ENCODE data around the gene SEZ6L2. TPM values are rescaled to one million over a fixed set of nuclear protein-coding genes. Genes with fewer than 3 reads are reported as not detected.

The SEZ6L2 gene
- total RNA-seq, 2 experiments from 2014 or later = 0.11 to 0.13 TPM

- ChIA-PET CTCF (interaction anchor here (0.6 to 2.0 kb wide), 5 partner anchors 21 to 173 kb away, joined by 3 to 7 read pairs (median 3); no protein-coding TSS in a partner anchor), POLR2A (no interaction called here)
Measured at GRCh38 chr16:29864205-29864604, 35.1 kb downstream of the SEZ6L2 start.

- ChIA-PET CTCF (interaction anchor here (0.6 to 2.0 kb wide), 6 partner anchors 44 to 187 kb away, joined by 3 to 5 read pairs (median 3); partner anchors contain the start of genes KCTD13 and MVP), POLR2A (interaction anchor here (0.6 kb wide), 1 partner anchor 55 kb away, joined by 3 read pairs; no protein-coding TSS in a partner anchor)
Measured at GRCh38 chr16:29863669-29863984, 35.7 kb downstream of the SEZ6L2 start.

- ChIA-PET CTCF (interaction anchor here (0.6 to 2.0 kb wide), 6 partner anchors 43 to 187 kb away, joined by 3 to 5 read pairs (median 3); partner anchors contain the start of genes KCTD13 and MVP), POLR2A (interaction anchor here (0.6 kb wide), 1 partner anchor 55 kb away, joined by 3 read pairs; no protein-coding TSS in a partner anchor)
Measured at GRCh38 chr16:29862884-29863668, 36.3 kb downstream of the SEZ6L2 start, which contains the start of gene CDIPT. Gene CDIPT (minus strand): TSS chr16:29863226. CDS start chr16:29862857, 369 bp downstream.

- ChIA-PET CTCF (interaction anchor here (0.8 to 2.0 kb wide), 6 partner anchors 11 to 171 kb away, joined by 3 to 7 read pairs (median 4); partner anchors contain the start of genes KCTD13 and MVP), POLR2A (no interaction called here)
Measured at GRCh38 chr16:29862383-29862883, 36.9 kb downstream of the SEZ6L2 start.

- CTCF ChIA-PET = no interaction called here
- POLR2A ChIA-PET = no interaction called here
Measured at GRCh38 chr16:29860218-29860617, 39.1 kb downstream of the SEZ6L2 start.

GRCh38 chr16:29858974-29859373, 40.4 kb downstream of the SEZ6L2 start:
- POLR2A ChIA-PET = interaction anchor here (0.5 kb wide), 1 partner anchor 854 kb away, joined by 3 read pairs; no protein-coding TSS in a partner anchor
- CTCF ChIA-PET = no interaction called here

GRCh38 chr16:29858149-29858849, 41.1 kb downstream of the SEZ6L2 start:
- ChIA-PET POLR2A (interaction anchor here (0.5 to 0.6 kb wide), 3 partner anchors 139 to 855 kb away, joined by 3 to 6 read pairs (median 4); no protein-coding TSS in a partner anchor), CTCF (interaction anchor here (0.7 to 1.2 kb wide), 2 partner anchors 10 to 160 kb away, joined by 4 to 5 read pairs; no protein-coding TSS in a partner anchor)

GRCh38 chr16:29857133-29857760, 42.1 kb downstream of the SEZ6L2 start:
- CTCF ChIA-PET = interaction anchor here (0.6 to 1.2 kb wide), 3 partner anchors 9 to 184 kb away, joined by 4 to 5 read pairs (median 5); no protein-coding TSS in a partner anchor
- POLR2A ChIA-PET = no interaction called here

GRCh38 chr16:29854520-29855100, 44.7 kb downstream of the SEZ6L2 start:
- POLR2A ChIA-PET = no interaction called here
- CTCF ChIA-PET = no interaction called here

GRCh38 chr16:29852654-29853053, 46.7 kb downstream of the SEZ6L2 start:
- ChIA-PET CTCF (no interaction called here), POLR2A (no interaction called here)

GRCh38 chr16:29850998-29851397, 48.4 kb downstream of the SEZ6L2 start:
- CTCF ChIA-PET = interaction anchor here (0.7 to 1.6 kb wide), 5 partner anchors 10 to 204 kb away, joined by 3 to 5 read pairs (median 3); no protein-coding TSS in a partner anchor
- POLR2A ChIA-PET = interaction anchor here (0.6 to 0.7 kb wide), 3 partner anchors 79 to 647 kb away, joined by 3 to 8 read pairs (median 6); no protein-coding TSS in a partner anchor

GRCh38 chr16:29849505-29849904, 49.8 kb downstream of the SEZ6L2 start:
- ChIA-PET CTCF (interaction anchor here (0.6 to 3.8 kb wide), 21 partner anchors 10 to 207 kb away, joined by 3 to 37 read pairs (median 6); partner anchors contain the start of genes KIF22, MVP and TLCD3B), POLR2A (no interaction called here)

- POLR2A ChIA-PET = interaction anchor here (0.9 to 1.2 kb wide), 4 partner anchors 19 to 41 kb away, joined by 3 to 7 read pairs (median 4); partner anchors contain the start of gene PAGR1
- CTCF ChIA-PET = interaction anchor here (0.5 to 3.8 kb wide), 49 partner anchors 9 to 206 kb away, joined by 3 to 37 read pairs (median 4); partner anchors contain the start of genes ASPHD1, C16orf54, C16orf92 and KIF22
Measured at GRCh38 chr16:29848420-29849297, 50.7 kb downstream of the SEZ6L2 start.

- ChIA-PET CTCF (interaction anchor here (0.8 to 1.1 kb wide), 3 partner anchors 18 to 144 kb away, joined by 3 to 4 read pairs (median 4); no protein-coding TSS in a partner anchor), POLR2A (no interaction called here)
Measured at GRCh38 chr16:29845656-29846055, 53.7 kb downstream of the SEZ6L2 start.

- CTCF ChIA-PET = interaction anchor here (0.7 to 1.0 kb wide), 2 partner anchors 17 to 144 kb away, joined by 3 to 4 read pairs; no protein-coding TSS in a partner anchor
- POLR2A ChIA-PET = no interaction called here
Measured at GRCh38 chr16:29844575-29845331, 54.6 kb downstream of the SEZ6L2 start.

- POLR2A ChIA-PET = no interaction called here
Measured at GRCh38 chr16:29843931-29844330, 55.4 kb downstream of the SEZ6L2 start.

More at GRCh38 chr16:29843931-29844330, 55.4 kb downstream of the SEZ6L2 start:
- CTCF ChIA-PET = no interaction called here

Data from activated CD8-positive, alpha-beta memory T cell treated with anti-CD3 and anti-CD28 coated beads for 36 hours (primary cell).